Keratinocyte (primary cell): ENCODE results near the gene CDCA7. TPM values are rescaled to one million over a fixed set of nuclear protein-coding genes. Genes with fewer than 3 reads are reported as not detected.
"Not testable (repeated sequence)": the region's sequence is repeated elsewhere in the genome, so short reads cannot be mapped to it uniquely, and the experiment has no call there.

Experiments used
- DNase-seq: peaks from one replicate; pipeline ENCODE4 v3.0.0-alpha.2; 2011; ENCODE audit warnings: low read depth, missing footprints, low spot score
- FAIRE-seq: peaks from 2 replicates; lab custom pipeline; 2011; peaks lifted over from hg19 to GRCh38; lab: Jason Lieb, UNC
- H2AFZ ChIP-seq: 2 replicates; pipeline ENCODE4 v1.6.0; 2012; ENCODE audit warnings: low read length, control low read depth, inconsistent platforms; ENCODE audit not compliant: control insufficient read depth
- H3K27ac ChIP-seq: 2 replicates; pipeline ENCODE4 v1.5.1; 2011; ENCODE audit warnings: low read length; ENCODE audit not compliant: control insufficient read depth, insufficient read depth
- H3K27me3 ChIP-seq: 3 replicates; pipeline ENCODE4 v1.6.0; 2011; ENCODE audit warnings: low read length; ENCODE audit not compliant: control insufficient read depth, insufficient read depth; ENCODE audit errors: extremely low read depth
- H3K36me3 ChIP-seq, 2 experiments: 2 replicates in 1 of 2; 3 replicates in 1 of 2; pipeline ENCODE4 v1.5.1; 2011; ENCODE audit warnings: low read length in 2 of 2, mild to moderate bottlenecking in 1 of 2; ENCODE audit not compliant: control insufficient read depth in 2 of 2, insufficient read depth in 2 of 2; ENCODE audit errors: extremely low read depth in 1 of 2
- H3K4me1 ChIP-seq: 3 replicates; pipeline ENCODE4 v1.5.1; 2011; ENCODE audit warnings: low read length; ENCODE audit not compliant: control insufficient read depth, insufficient read depth; ENCODE audit errors: extremely low read depth
- H3K4me2 ChIP-seq: 3 replicates; pipeline ENCODE4 v1.6.0; 2011; ENCODE audit warnings: low read depth, low read length; ENCODE audit not compliant: control insufficient read depth, insufficient read depth; ENCODE audit errors: extremely low read depth
- H3K4me3 ChIP-seq, 3 experiments: fragments of 200-600 bp in 1 of 3; sonication (generic) in 1 of 3; 2 replicates in 2 of 3; 3 replicates in 1 of 3; pipeline ENCODE4 v1.5.1; 2011 to 2016; ENCODE audit warnings: low read length in 3 of 3, mild to moderate bottlenecking in 3 of 3, control low read depth in 2 of 3, inconsistent platforms in 1 of 3, low read depth in 1 of 3, mixed read lengths in 1 of 3, mixed run types in 1 of 3, moderate library complexity in 1 of 3; ENCODE audit not compliant: control insufficient read depth in 2 of 3, insufficient read depth in 2 of 3; ENCODE audit errors: extremely low read depth in 1 of 3
- H3K79me2 ChIP-seq: 2 replicates; pipeline ENCODE4 v1.6.0; 2012; ENCODE audit warnings: low read length; ENCODE audit not compliant: control insufficient read depth, insufficient read depth
- H3K9ac ChIP-seq: 3 replicates; pipeline ENCODE4 v1.6.0; 2011; ENCODE audit warnings: low read length; ENCODE audit not compliant: control insufficient read depth, insufficient read depth; ENCODE audit errors: extremely low read depth
- H3K9me1 ChIP-seq: 3 replicates; pipeline ENCODE4 v1.6.0; 2011; ENCODE audit warnings: low read length; ENCODE audit not compliant: control insufficient read depth, insufficient read depth; ENCODE audit errors: extremely low read depth
- H3K9me3 ChIP-seq: 2 replicates; pipeline ENCODE4 v1.5.1; 2012; ENCODE audit warnings: low read depth, low read length; ENCODE audit not compliant: control insufficient read depth
- H4K20me1 ChIP-seq: 3 replicates; pipeline ENCODE4 v1.6.0; 2011; ENCODE audit warnings: low read length; ENCODE audit not compliant: control insufficient read depth, insufficient read depth; ENCODE audit errors: extremely low read depth
- EZH2 ChIP-seq: IDR thresholded peaks from one replicate; pipeline ENCODE4 v1.6.1; 2012; ENCODE audit warnings: inconsistent platforms, mild to moderate bottlenecking, low read length, moderate library complexity
- dilution Hi-C: fragments of 300-500 bp; cut with MboI; formaldehyde crosslinking; loops from one replicate; pipeline ENCODE4 v1.7.0; 2020; ENCODE audit warnings: low sequenced_read_pairs; ENCODE audit not compliant: extremely low pct_ligation_motif_present
- polyA plus RNA-seq, 5 experiments: library from polyadenylated mRNA; depleted of rRNA in 3 of 5; stranded (reverse) in 3 of 5; stranded (forward) in 1 of 5; unstranded in 1 of 5; fragments of >200 nt; gene quantifications; 1 replicate in 1 of 5; 2 replicates in 3 of 5; 3 replicates in 1 of 5; pipeline versions ENCODE4 v1.2.1 to v1.2.3, GENCODE V29; 2011 to 2012; ENCODE audit warnings: missing spikeins in 2 of 5, low read depth in 1 of 5, low replicate concordance in 1 of 5
- TF ChIP-seq, protein P1 (sequence below), 3 experiments: IDR thresholded peaks in 1 of 3; conservative IDR thresholded peaks in 1 of 3; optimal IDR thresholded peaks in 1 of 3; 2 replicates in 2 of 3; 3 replicates in 1 of 3; pipeline versions ENCODE3 to v1.5.1; 2011; ENCODE audit warnings: low read length in 3 of 3, mild to moderate bottlenecking in 3 of 3, moderate library complexity in 2 of 3, control low read depth in 1 of 3, inconsistent platforms in 1 of 3; ENCODE audit not compliant: insufficient read depth in 2 of 3; ENCODE audit errors: extremely low read depth in 1 of 3

CDCA7 gene
- polyA plus RNA-seq, 1 donor (not counting 4 experiments of a cell fraction or from before 2014, with no cell fraction given): 30.9 TPM

GRCh38 chr2:173307293-173307692 is 47.4 kb upstream of the CDCA7 start:
- Histone ChIP-seq H3K9me1 (no peaks in the 10 kb centered on the region), H3K27ac (no peak overlapping the region), H2AFZ (no peak overlapping the region), H3K27me3 (no peaks in the 10 kb centered on the region), H3K4me1 (no peaks in the 10 kb centered on the region), H3K36me3 (no peaks in the 10 kb centered on the region), H3K79me2 (no peaks in the 10 kb centered on the region), H4K20me1 (no peaks in the 10 kb centered on the region), H3K4me3 (no peak overlapping the region), H3K4me2 (no peak overlapping the region), H3K9ac (no peak overlapping the region), H3K9me3 (no peaks in the 10 kb centered on the region)
- FAIRE-seq (no peak), DNase-seq (no peak)
- dilution Hi-C loops: no loop called here
- TF ChIP-seq, protein P1, sequence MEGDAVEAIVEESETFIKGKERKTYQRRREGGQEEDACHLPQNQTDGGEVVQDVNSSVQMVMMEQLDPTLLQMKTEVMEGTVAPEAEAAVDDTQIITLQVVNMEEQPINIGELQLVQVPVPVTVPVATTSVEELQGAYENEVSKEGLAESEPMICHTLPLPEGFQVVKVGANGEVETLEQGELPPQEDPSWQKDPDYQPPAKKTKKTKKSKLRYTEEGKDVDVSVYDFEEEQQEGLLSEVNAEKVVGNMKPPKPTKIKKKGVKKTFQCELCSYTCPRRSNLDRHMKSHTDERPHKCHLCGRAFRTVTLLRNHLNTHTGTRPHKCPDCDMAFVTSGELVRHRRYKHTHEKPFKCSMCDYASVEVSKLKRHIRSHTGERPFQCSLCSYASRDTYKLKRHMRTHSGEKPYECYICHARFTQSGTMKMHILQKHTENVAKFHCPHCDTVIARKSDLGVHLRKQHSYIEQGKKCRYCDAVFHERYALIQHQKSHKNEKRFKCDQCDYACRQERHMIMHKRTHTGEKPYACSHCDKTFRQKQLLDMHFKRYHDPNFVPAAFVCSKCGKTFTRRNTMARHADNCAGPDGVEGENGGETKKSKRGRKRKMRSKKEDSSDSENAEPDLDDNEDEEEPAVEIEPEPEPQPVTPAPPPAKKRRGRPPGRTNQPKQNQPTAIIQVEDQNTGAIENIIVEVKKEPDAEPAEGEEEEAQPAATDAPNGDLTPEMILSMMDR (optimal IDR thresholded peaks at IDR 0.05 in 1 of 3, IDR thresholded peaks at IDR 0.05 in 1 of 3, conservative IDR thresholded peaks at IDR 0.05 in 1 of 3; ENCODE audit: extremely low read depth in 1 of 3, insufficient read depth in 2 of 3, low read length in 3 of 3): no peak

- DNase-seq, H3K9me3 ChIP-seq, H3K27ac ChIP-seq, H3K36me3 ChIP-seq, H3K9me1 ChIP-seq, H3K27me3 ChIP-seq, FAIRE-seq, H3K4me1 ChIP-seq, H3K79me2 ChIP-seq, H3K4me2 ChIP-seq, H2AFZ ChIP-seq, H4K20me1 ChIP-seq, dilution Hi-C loops, H3K4me3 ChIP-seq, H3K9ac ChIP-seq: not testable (repeated sequence)
These were observed 45.3 kb upstream of the CDCA7 start for GRCh38 chr2:173309370-173309769.

DNA sequence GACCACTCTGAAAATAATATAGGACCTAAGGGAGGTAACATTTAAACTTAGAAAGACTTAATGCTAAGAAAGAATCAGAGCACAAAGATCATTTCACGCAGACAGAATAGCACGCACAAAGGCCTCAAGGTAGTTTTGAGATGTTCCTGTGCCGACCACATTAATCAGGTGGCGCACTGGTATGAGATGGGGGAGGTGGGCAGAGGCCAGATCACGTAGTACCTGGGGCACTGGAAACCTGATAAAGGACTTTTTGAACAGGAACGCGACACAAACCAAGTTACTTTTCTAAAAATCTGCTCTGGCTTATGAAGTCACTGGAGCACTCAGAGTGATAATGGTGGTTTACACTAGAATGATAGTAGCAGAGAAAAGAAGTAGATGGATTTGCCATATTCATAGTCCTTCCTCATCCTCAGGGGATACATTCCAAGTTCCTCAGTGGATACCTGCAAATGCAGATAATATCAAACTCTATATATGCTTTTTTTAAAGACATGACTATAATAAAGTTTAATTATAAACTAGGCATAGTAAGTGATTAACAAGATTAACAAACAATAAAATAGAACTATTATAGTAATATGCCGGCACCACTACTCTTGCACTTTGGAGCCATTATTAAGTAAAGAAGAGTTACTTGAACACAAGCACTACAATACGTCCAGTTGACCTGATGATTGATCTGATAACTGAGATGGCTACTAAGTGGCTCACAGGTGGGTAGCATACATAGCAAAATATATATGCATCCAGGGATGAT is 42.6 kb upstream of the CDCA7 start:
- Histone ChIP-seq H3K9me1 (no peaks in the 10 kb centered on the region), H3K27ac (no peak overlapping the region), H3K36me3 (no peaks in the 10 kb centered on the region), H3K27me3 (no peaks in the 10 kb centered on the region), H2AFZ (no peak overlapping the region), H3K4me1 (no peaks in the 10 kb centered on the region), H3K4me2 (no peak overlapping the region), H3K4me3 (no peak overlapping the region), H3K9me3 (no peaks in the 10 kb centered on the region), H4K20me1 (no peaks in the 10 kb centered on the region), H3K79me2 (no peaks in the 10 kb centered on the region), H3K9ac (no peak overlapping the region)
- FAIRE-seq (no peak), DNase-seq (no peak)
- TF ChIP-seq EZH2: no peak
- TF ChIP-seq, protein P1 (optimal IDR thresholded peaks at IDR 0.05 in 1 of 3, IDR thresholded peaks at IDR 0.05 in 1 of 3, conservative IDR thresholded peaks at IDR 0.05 in 1 of 3; ENCODE audit: extremely low read depth in 1 of 3, insufficient read depth in 2 of 3, low read length in 3 of 3): no peak
- dilution Hi-C loops: no loop called here
